Smooth muscle cell of trachea (primary cell): ENCODE results near the gene OR11H1. TPM values are rescaled to one million over a fixed set of nuclear protein-coding genes. Genes with fewer than 3 reads are reported as not detected.

ENCODE experiments used
- total RNA-seq: library from RNA; depleted of rRNA; stranded (reverse); fragments of >200 nt; gene quantifications from 2 replicates; pipeline ENCODE4 v1.2.1, GENCODE V29; 2014

The OR11H1 gene
- total RNA-seq = not detected in 2 replicates

GRCh38 chr22:15527892-15528291 is at the start of gene OR11H1:
TSS of gene OR11H1 (plus strand) at chr22:15528192. CDS start at chr22:15528192, 0 bp downstream.

Other genes with a start within 250 kb of the OR11H1 start
- not detected in 2 replicates for gene POTEH, start 161.8 kb downstream of the OR11H1 start, total RNA-seq